DOHH2 (cell line): ENCODE data around the gene PRG3.

Source experiments
- H3F3A ChIP-seq: fragments of 200-600 bp; sonication (generic), shearing (Covaris generic); 2 replicates; pipeline ENCODE4 v1.6.0; 2016; ENCODE audit warnings: antibody characterized with exemption, mild to moderate bottlenecking; ENCODE audit not compliant: control insufficient read depth, insufficient read depth
- H3K27ac ChIP-seq: fragments of 200-600 bp; sonication (generic); 2 replicates; pipeline ENCODE4 v1.5.1; 2014; ENCODE audit warnings: low read depth, mild to moderate bottlenecking, low read length, moderate library complexity
- H3K27me3 ChIP-seq: fragments of 200-600 bp; sonication (generic); 2 replicates; pipeline ENCODE4 v1.6.1; 2014; ENCODE audit warnings: mild to moderate bottlenecking, low read length, mixed read lengths; ENCODE audit not compliant: control insufficient read depth
- H3K36me3 ChIP-seq: fragments of 200-600 bp; sonication (generic); 2 replicates; pipeline ENCODE4 v1.6.1; 2014; ENCODE audit warnings: mild to moderate bottlenecking, low read length, moderate library complexity, mixed read lengths; ENCODE audit not compliant: control insufficient read depth
- H3K4me1 ChIP-seq: fragments of 200-600 bp; sonication (generic); 2 replicates; pipeline ENCODE4 v1.6.1; 2014; ENCODE audit warnings: mild to moderate bottlenecking, low read length, mixed read lengths; ENCODE audit not compliant: control insufficient read depth
- H3K4me2 ChIP-seq: fragments of 200-600 bp; sonication (generic); 2 replicates; pipeline ENCODE4 v1.6.0; 2014; ENCODE audit warnings: mild to moderate bottlenecking, low read length, moderate library complexity
- H3K4me3 ChIP-seq: fragments of 200-600 bp; sonication (generic); 2 replicates; pipeline ENCODE4 v1.5.1; 2014; ENCODE audit warnings: mild to moderate bottlenecking, low read length, mixed read lengths
- H3K79me2 ChIP-seq: fragments of 200-600 bp; sonication (generic); 2 replicates; pipeline ENCODE4 v1.6.1; 2014; ENCODE audit warnings: mild to moderate bottlenecking, low read length, mixed read lengths; ENCODE audit not compliant: control insufficient read depth
- H3K9me2 ChIP-seq: fragments of 200-600 bp; sonication (generic); replicated peaks from 2 replicates; pipeline ENCODE4 v1.6.1; 2014; ENCODE audit warnings: mild to moderate bottlenecking, low read length, mixed read lengths; ENCODE audit not compliant: control insufficient read depth
- H3K9me3 ChIP-seq: fragments of 200-600 bp; sonication (generic); 2 replicates; pipeline ENCODE4 v1.6.1; 2014; ENCODE audit warnings: antibody characterized with exemption, low read length, mixed read lengths; ENCODE audit not compliant: control insufficient read depth, insufficient read depth
- H4K20me1 ChIP-seq: fragments of 200-600 bp; sonication (generic); 2 replicates; pipeline ENCODE4 v1.6.0; 2014; ENCODE audit warnings: low read depth, mild to moderate bottlenecking, antibody characterized with exemption, low read length, moderate library complexity; ENCODE audit not compliant: control insufficient read depth, insufficient read depth
- EZH2phosphoT487 ChIP-seq: fragments of 200-600 bp; sonication (generic); IDR thresholded peaks from 2 replicates; pipeline ENCODE4 v1.6.1; 2017; ENCODE audit warnings: borderline replicate concordance, mild to moderate bottlenecking, antibody characterized with exemption, low read length, moderate library complexity, mixed read lengths
- TF ChIP-seq, protein P1 (sequence below): fragments of 200-600 bp; sonication (generic); IDR thresholded peaks from one replicate; pipeline ENCODE4 v1.5.1; 2014; ENCODE audit warnings: antibody characterized with exemption, mild to moderate bottlenecking, low read depth, low read length; ENCODE audit not compliant: poor library complexity, severe bottlenecking

PRG3 gene

GRCh38 chr11:57418131-57418530 is 37.2 kb upstream of the PRG3 start:
- no peaks in the 10 kb centered on the region for H3K9me2 ChIP-seq
- no peak overlapping the region for H3K4me3 ChIP-seq
- no peak overlapping the region for H3K27ac ChIP-seq
- H3K36me3 ChIP-seq: peaks cover 99% of the 10 kb centered on the region
- no peaks in the 10 kb centered on the region for H3K9me3 ChIP-seq
- 0 out of 2 replicates have a peak, but pooled peaks cover 2% of the 10 kb centered on the region for H3F3A ChIP-seq
- peaks cover 22% of the 10 kb centered on the region for H3K4me1 ChIP-seq
- H3K4me2 ChIP-seq: no peak overlapping the region
- H4K20me1 ChIP-seq: peaks cover 7% of the 10 kb centered on the region; the same call in 1 of the 2 replicates
- H3K27me3 ChIP-seq: no peaks in the 10 kb centered on the region
- peaks cover 68% of the 10 kb centered on the region for H3K79me2 ChIP-seq
- no peak for TF ChIP-seq EZH2phosphoT487
- TF ChIP-seq, protein P1, sequence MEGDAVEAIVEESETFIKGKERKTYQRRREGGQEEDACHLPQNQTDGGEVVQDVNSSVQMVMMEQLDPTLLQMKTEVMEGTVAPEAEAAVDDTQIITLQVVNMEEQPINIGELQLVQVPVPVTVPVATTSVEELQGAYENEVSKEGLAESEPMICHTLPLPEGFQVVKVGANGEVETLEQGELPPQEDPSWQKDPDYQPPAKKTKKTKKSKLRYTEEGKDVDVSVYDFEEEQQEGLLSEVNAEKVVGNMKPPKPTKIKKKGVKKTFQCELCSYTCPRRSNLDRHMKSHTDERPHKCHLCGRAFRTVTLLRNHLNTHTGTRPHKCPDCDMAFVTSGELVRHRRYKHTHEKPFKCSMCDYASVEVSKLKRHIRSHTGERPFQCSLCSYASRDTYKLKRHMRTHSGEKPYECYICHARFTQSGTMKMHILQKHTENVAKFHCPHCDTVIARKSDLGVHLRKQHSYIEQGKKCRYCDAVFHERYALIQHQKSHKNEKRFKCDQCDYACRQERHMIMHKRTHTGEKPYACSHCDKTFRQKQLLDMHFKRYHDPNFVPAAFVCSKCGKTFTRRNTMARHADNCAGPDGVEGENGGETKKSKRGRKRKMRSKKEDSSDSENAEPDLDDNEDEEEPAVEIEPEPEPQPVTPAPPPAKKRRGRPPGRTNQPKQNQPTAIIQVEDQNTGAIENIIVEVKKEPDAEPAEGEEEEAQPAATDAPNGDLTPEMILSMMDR: no peak

GRCh38 chr11:57417056-57417455 is 36.1 kb upstream of the PRG3 start:
- H3K4me3 ChIP-seq: no peak overlapping the region
- no peaks in the 10 kb centered on the region for H3K9me3 ChIP-seq
- H3K27me3 ChIP-seq: no peaks in the 10 kb centered on the region
- peaks cover 16% of the 10 kb centered on the region for H3K4me1 ChIP-seq
- peaks cover 7% of the 10 kb centered on the region; the same call in 1 of the 2 replicates for H4K20me1 ChIP-seq
- H3F3A ChIP-seq: 0 out of 2 replicates have a peak, but pooled peaks cover 3% of the 10 kb centered on the region
- no peaks in the 10 kb centered on the region for H3K9me2 ChIP-seq
- TF ChIP-seq EZH2phosphoT487: no peak
- TF ChIP-seq, protein P1: no peak
- H3K4me2 ChIP-seq: no peak overlapping the region
- peaks cover 99% of the 10 kb centered on the region for H3K36me3 ChIP-seq
- peaks cover 61% of the 10 kb centered on the region for H3K79me2 ChIP-seq
- H3K27ac ChIP-seq: no peak overlapping the region

- H3F3A ChIP-seq: 0 out of 2 replicates have a peak, but pooled peaks cover 5% of the 10 kb centered on the region
- H3K4me3 ChIP-seq: no peak overlapping the region
- H3K36me3 ChIP-seq: peaks cover 97% of the 10 kb centered on the region
- H3K27me3 ChIP-seq: no peaks in the 10 kb centered on the region
- no peaks in the 10 kb centered on the region for H3K9me3 ChIP-seq
- TF ChIP-seq EZH2phosphoT487: no peak
- TF ChIP-seq, protein P1: no peak
- no peaks in the 10 kb centered on the region for H3K9me2 ChIP-seq
- peaks cover 10% of the 10 kb centered on the region for H3K4me1 ChIP-seq
- peaks cover 55% of the 10 kb centered on the region for H3K79me2 ChIP-seq
- peaks cover 7% of the 10 kb centered on the region; the same call in 1 of the 2 replicates for H4K20me1 ChIP-seq
- H3K27ac ChIP-seq: no peak overlapping the region
- H3K4me2 ChIP-seq: no peak overlapping the region
These were observed 35.5 kb upstream of the PRG3 start for GRCh38 chr11:57416436-57416835.
